ENCODE data around the gene STMN1. TPM values are rescaled to one million over a fixed set of nuclear protein-coding genes. Genes with fewer than 3 reads are reported as not detected.
"Not testable (repeated sequence)": the region's sequence is repeated elsewhere in the genome, so short reads cannot be mapped to it uniquely, and the experiment has no call there.

STMN1 gene
- total RNA-seq, 4 donors from 2014 or later: 19.0 to 26.5 (median 24.0) TPM

DNA sequence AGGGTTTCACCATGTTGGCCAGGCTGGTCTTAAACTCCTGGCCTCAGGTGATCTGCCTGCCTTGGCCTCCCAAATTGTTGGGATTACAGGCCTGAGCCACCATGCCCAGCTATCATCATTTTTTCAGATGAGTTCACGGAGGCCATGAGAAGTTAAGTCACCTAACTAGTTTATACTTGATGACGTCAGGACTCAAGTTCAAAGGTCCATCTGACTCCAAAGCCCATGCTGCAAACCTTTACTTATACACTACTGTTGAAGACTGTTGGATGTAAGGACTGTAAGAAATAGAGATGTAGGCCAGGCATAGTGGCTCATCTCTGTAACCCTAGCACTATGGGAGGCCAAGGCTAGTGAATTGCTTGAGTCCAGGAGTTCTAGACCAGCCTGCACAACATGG lies 40.8 kb upstream of the STMN1 start:
- no peak for TF ChIP-seq POLR2A (IDR thresholded peaks at IDR 0.05)
- TF ChIP-seq, protein P1, sequence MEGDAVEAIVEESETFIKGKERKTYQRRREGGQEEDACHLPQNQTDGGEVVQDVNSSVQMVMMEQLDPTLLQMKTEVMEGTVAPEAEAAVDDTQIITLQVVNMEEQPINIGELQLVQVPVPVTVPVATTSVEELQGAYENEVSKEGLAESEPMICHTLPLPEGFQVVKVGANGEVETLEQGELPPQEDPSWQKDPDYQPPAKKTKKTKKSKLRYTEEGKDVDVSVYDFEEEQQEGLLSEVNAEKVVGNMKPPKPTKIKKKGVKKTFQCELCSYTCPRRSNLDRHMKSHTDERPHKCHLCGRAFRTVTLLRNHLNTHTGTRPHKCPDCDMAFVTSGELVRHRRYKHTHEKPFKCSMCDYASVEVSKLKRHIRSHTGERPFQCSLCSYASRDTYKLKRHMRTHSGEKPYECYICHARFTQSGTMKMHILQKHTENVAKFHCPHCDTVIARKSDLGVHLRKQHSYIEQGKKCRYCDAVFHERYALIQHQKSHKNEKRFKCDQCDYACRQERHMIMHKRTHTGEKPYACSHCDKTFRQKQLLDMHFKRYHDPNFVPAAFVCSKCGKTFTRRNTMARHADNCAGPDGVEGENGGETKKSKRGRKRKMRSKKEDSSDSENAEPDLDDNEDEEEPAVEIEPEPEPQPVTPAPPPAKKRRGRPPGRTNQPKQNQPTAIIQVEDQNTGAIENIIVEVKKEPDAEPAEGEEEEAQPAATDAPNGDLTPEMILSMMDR (IDR thresholded peaks at IDR 0.05): no peak
- WGBS, 2 donors: 86 to 90% methylated on average over 2 of the region's 2 CpGs
- no peak overlapping the region for H3K4me3 ChIP-seq (ENCODE audit: low read depth, poor library complexity, severe bottlenecking)
- intact Hi-C loops (cut with DNase I; ENCODE audit: low total_unique reads): no loop called here
- no peak for DNase-seq (ENCODE audit: low spot score in 2 of 2)

DNA sequence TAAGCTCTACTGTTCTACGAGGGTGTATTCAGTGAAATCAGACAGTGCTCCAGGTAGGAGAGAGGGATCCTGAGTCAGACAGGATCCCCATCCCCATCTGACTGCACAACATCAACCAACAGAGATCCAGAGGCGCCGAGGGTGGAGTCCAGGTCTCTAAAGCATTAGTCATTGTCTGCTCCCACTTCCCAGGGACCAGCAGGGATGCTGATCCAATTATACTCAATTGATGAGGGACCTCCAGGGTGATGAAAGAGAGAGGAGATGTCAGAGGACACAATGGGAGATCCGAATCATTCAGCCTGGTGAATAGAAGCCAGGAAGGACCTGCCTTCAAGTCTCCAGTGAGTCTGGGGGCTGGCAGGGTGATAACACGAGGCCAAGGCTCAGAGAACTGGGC lies 39.5 kb upstream of the STMN1 start:
- H3K4me3 ChIP-seq (ENCODE audit: low read depth, poor library complexity, severe bottlenecking): no peak overlapping the region
- no peak for DNase-seq (ENCODE audit: low spot score in 2 of 2)
- TF ChIP-seq, protein P1 (IDR thresholded peaks at IDR 0.05): no peak
- TF ChIP-seq POLR2A (IDR thresholded peaks at IDR 0.05): no peak
- intact Hi-C loops (cut with DNase I; ENCODE audit: low total_unique reads): no loop called here
- WGBS, 2 donors: 91 to 97% methylated on average over 5 of the region's 5 CpGs

DNA sequence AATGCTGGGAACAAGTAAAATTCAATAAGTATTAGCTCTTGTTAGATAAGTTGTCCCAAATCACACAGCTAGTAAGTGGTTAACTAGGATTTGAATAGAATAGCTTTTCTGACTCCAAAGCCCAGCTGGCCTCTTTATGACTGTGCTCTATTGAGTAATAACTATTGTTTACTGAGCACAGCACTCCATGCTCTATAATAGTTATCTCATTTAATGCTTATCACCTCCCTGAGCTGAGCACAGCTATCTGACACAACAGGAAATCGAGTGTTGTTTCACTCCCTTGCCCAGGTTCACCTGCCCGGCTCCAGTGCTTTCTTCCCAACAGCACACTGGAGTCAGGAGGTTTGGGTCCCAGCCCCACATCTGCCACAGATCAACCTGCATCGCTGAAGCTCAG lies 38.8 kb upstream of the STMN1 start:
- TF ChIP-seq POLR2A (IDR thresholded peaks at IDR 0.05): no peak
- TF ChIP-seq, protein P1 (IDR thresholded peaks at IDR 0.05): no peak
- WGBS, 2 donors: 84 to 88% methylated on average over 3 of the region's 3 CpGs
- DNase-seq (ENCODE audit: low spot score in 2 of 2): no peak
- intact Hi-C loops (cut with DNase I; ENCODE audit: low total_unique reads): no loop called here
- no peak overlapping the region for H3K4me3 ChIP-seq (ENCODE audit: low read depth, poor library complexity, severe bottlenecking)

- H3K4me3 ChIP-seq (ENCODE audit: low read depth, poor library complexity, severe bottlenecking); intact Hi-C loops (cut with DNase I; ENCODE audit: low total_unique reads); DNase-seq (ENCODE audit: low spot score in 2 of 2): not testable (repeated sequence)
- 86 to 93% methylated on average over 5 of the region's 5 CpGs for WGBS, 2 donors
Measured at GRCh38 chr1:25943511-25943910, 37.3 kb upstream of the STMN1 start.

GRCh38 chr1:25936947-25937346 lies 30.7 kb upstream of the STMN1 start:
- 77 to 81% methylated on average over 4 of the region's 4 CpGs for WGBS, 2 donors
- no peak for DNase-seq (ENCODE audit: low spot score in 2 of 2)
- TF ChIP-seq, protein P1 (IDR thresholded peaks at IDR 0.05): no peak
- no peak for TF ChIP-seq POLR2A (IDR thresholded peaks at IDR 0.05)
- intact Hi-C loops (cut with DNase I; ENCODE audit: low total_unique reads): no loop called here
- no peak overlapping the region for H3K4me3 ChIP-seq (ENCODE audit: low read depth, poor library complexity, severe bottlenecking)

DNA sequence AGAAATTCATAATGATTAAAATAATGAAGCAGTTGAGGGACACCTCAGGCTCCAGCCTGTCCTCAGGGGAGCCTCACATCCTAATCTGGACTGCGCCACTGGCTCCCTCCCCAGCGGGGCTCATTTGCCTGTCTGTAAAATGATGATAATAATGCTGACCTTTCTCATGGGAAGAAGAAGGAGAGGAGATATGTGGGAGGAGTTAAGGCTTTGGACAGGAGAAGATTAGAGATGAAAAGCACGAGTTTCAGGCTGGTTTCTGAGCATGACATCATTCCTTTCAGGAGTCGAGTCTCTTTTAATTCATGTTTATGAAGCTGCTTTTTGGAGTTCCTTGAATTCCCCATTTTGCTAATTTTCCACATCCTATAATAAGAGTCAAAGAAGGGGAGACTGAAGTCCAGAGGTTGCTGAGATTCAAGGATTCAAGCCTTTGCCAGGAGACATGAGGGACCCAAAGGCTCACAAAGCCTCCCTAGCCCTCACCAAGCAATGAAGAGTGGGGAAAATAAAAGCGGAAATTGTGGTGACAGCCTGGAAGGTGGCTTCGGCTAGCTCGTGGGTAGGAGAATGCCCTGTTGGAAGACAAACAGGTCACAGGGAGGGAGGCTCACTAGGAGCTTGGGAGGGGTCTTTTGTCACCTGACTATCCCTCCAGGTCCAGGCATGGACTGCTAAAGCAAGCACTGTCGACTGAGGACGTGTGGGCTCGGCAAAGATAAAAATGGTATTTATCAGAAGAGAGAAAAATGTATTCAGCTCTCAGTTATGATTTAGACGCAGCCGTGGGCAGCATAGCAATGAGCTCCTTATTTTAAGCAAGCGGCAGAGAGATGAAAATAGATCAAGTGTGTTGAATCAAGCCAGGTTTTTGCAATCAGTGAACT lies 27.5 kb upstream of the STMN1 start:
- H3K4me3 ChIP-seq (ENCODE audit: low read depth, poor library complexity, severe bottlenecking): no peak overlapping the region
- no peak for TF ChIP-seq POLR2A (IDR thresholded peaks at IDR 0.05)
- TF ChIP-seq, protein P1 (IDR thresholded peaks at IDR 0.05): no peak
- WGBS, 2 donors: 50 to 55% methylated on average over 13 of the region's 13 CpGs
- intact Hi-C loops (cut with DNase I; ENCODE audit: low total_unique reads): no loop called here
- no peak for DNase-seq (ENCODE audit: low spot score in 2 of 2)

DNA sequence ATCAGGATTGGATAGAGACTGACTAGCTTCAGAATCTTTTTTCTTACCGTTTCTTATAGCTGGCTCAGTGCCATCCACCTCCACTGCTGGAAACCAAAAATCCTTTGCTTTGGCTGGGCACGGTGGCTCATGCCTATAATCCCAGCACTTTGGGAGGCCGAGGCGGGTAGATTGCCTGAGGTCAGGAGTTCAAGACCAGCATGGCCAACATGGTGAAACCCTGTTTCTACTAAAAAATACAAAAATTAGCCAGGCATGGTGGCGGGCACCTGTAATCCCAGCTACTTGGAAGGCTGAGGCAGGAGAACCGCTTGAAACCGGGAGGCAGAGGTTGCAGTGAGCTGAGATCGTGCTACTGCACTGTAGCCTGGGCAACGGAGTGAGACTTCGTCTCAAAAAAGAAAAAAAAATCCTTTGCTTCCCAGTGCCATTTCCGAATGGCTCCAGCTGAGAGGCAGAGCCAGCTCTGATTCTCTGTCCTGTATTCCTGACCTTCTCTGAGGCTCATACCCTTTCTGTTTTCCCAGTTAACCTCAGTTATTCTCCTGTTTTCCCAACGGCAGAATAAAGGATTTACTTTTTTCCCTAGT lies 26.7 kb upstream of the STMN1 start:
- H3K4me3 ChIP-seq (ENCODE audit: low read depth, poor library complexity, severe bottlenecking); DNase-seq (ENCODE audit: low spot score in 2 of 2); intact Hi-C loops (cut with DNase I; ENCODE audit: low total_unique reads): not testable (repeated sequence)
- WGBS, 2 donors: 62 to 65% methylated on average over 12 of the region's 12 CpGs

Data from lower leg skin (tissue), 4 donors.